Activated CD4-positive, alpha-beta memory T cell treated with anti-CD3 and anti-CD28 coated beads for 36 hours (primary cell): ENCODE results near the gene GCA. TPM values are rescaled to one million over a fixed set of nuclear protein-coding genes. Genes with fewer than 3 reads are reported as not detected.

ENCODE experiments used
- CTCF ChIA-PET: fragments of 350-600 bp; sonication (Branson Sonifier 250); formaldehyde crosslinking; loops from one replicate; lab custom pipeline; 2021; ENCODE audit warnings: antibody characterized with exemption, inconsistent platforms; lab: Charles Lee
- POLR2A ChIA-PET: fragments of 350-600 bp; sonication (Branson Sonifier 250); formaldehyde crosslinking; loops from one replicate; lab custom pipeline; 2021; ENCODE audit warnings: antibody characterized with exemption; lab: Charles Lee
- DNase-seq: peaks from one replicate; pipeline ENCODE4 v3.0.0-alpha.2; 2020
- H3K27ac Mint-ChIP-seq: one replicate; pipeline ENCODE4 v1.8.0; 2021; ENCODE audit warnings: mixed read lengths
- H3K27me3 Mint-ChIP-seq: one replicate; pipeline ENCODE4 v1.8.0; 2021; ENCODE audit warnings: mixed read lengths
- H3K36me3 Mint-ChIP-seq: one replicate; pipeline ENCODE4 v1.8.0; 2021; ENCODE audit warnings: mixed read lengths
- H3K4me1 Mint-ChIP-seq: one replicate; pipeline ENCODE4 v1.8.0; 2021; ENCODE audit warnings: low read depth, mixed read lengths
- H3K4me3 Mint-ChIP-seq: one replicate; pipeline ENCODE4 v1.8.0; 2021; ENCODE audit warnings: mild to moderate bottlenecking, mixed read lengths
- H3K9me3 Mint-ChIP-seq: one replicate; pipeline ENCODE4 v1.8.0; 2021; ENCODE audit warnings: mixed read lengths
- intact Hi-C: fragments of 100-400 bp; cut with micrococcal nuclease; formaldehyde crosslinking; loops from one replicate; pipeline ENCODE4 v1.15.1; 2023
- total RNA-seq, 2 experiments: library from RNA; stranded (reverse); gene quantifications; one replicate each; pipeline ENCODE4 v1.2.3, GENCODE V29; 2021

The GCA gene
- total RNA-seq, result 10 to 100 TPM; 30.5 to 32.1 TPM

- ChIA-PET POLR2A (interaction anchor here (1.9 kb wide), 1 partner anchor 25 kb away, joined by 12 read pairs; the partner anchor contains the start of gene IFIH1), CTCF (interaction anchor here (1.5 to 2.3 kb wide), 2 partner anchors 9 to 25 kb away, joined by 6 to 15 read pairs; partner anchors contain the start of gene IFIH1)
- H3K4me1 Mint-ChIP-seq, result peaks cover 10% of the 10 kb centered on the region
- DNase-seq, result peak; percentile 99
- H3K4me3 Mint-ChIP-seq, result peak within 1 kb of the TSS; percentile 80
- no peaks in the 10 kb centered on the region for H3K27me3 Mint-ChIP-seq
- intact Hi-C loops, result loop anchor here (1.0 kb wide), 1 partner anchor 26 kb away; the partner anchor contains the start of gene IFIH1
- H3K27ac Mint-ChIP-seq, result peak within 1 kb of the TSS; percentile 49
- H3K9me3 Mint-ChIP-seq, result no peaks in the 10 kb centered on the region
- H3K36me3 Mint-ChIP-seq, result no peaks in the 10 kb centered on the region
These were observed at the start of gene GCA for GRCh38 chr2:162343824-162344616. Gene GCA, plus strand, starts transcription at chr2:162344132. Its CDS starts 117 bp downstream, at chr2:162344249.

GRCh38 chr2:162295009-162295408 is 48.9 kb upstream of the GCA start:
- Mint-ChIP-seq H3K4me3 (no peak overlapping the region), H3K4me1 (no peaks in the 10 kb centered on the region), H3K27me3 (no peaks in the 10 kb centered on the region), H3K27ac (no peak overlapping the region), H3K9me3 (no peaks in the 10 kb centered on the region), H3K36me3 (peaks cover 4% of the 10 kb centered on the region)
- intact Hi-C loops, result loop anchor here (5.0 kb wide), 1 partner anchor 708 kb away; no protein-coding TSS in a partner anchor
- no peak for DNase-seq
- ChIA-PET POLR2A (no interaction called here), CTCF (interaction anchor here (0.9 to 14.7 kb wide), 4 partner anchors 9 to 142 kb away, joined by 3 to 321 read pairs (median 94); partner anchors contain the start of gene GCG)

DNA sequence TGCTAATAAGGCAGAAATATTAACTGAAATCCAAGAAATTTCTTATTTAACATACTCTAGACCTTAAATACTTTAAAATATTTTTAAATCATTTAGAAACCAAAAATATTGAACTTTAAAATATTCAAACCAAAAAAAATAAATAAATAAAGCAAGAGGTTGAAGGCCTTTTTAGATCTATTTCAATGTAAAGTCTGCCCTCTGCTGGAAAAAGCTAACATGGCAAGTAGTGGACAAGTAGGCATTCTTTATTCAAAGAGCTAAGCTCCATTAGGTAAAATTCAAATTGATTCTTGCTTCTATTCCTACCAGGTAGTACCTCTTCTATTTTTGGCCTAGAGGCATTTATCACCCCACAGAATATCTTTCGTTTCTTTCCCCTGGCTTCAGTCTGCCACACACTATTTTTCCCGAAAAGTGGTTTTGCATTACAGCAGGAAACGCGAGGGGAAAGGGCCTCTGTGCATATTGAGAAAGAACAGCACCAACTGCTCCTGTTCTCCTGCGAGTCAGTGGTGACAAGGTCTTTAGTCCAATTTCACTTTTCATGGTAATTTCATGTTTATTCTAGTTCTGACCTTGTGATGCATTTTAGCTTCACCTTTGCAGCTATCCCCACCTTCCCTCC is 45.9 kb upstream of the GCA start:
- Mint-ChIP-seq H3K36me3 (no peaks in the 10 kb centered on the region), H3K9me3 (no peaks in the 10 kb centered on the region), H3K27ac (no peak overlapping the region), H3K4me1 (no peaks in the 10 kb centered on the region), H3K27me3 (no peaks in the 10 kb centered on the region), H3K4me3 (no peak overlapping the region)
- intact Hi-C loops, result loop anchor here (1.0 to 5.0 kb wide), 2 partner anchors 77 to 711 kb away; no protein-coding TSS in a partner anchor
- CTCF ChIA-PET, result interaction anchor here (0.5 to 14.7 kb wide), 46 partner anchors 8 to 884 kb away, joined by 3 to 321 read pairs (median 6); partner anchors contain the start of genes FAP, GCG and IFIH1
- DNase-seq, result no peak
- POLR2A ChIA-PET, result no interaction called here

DNA sequence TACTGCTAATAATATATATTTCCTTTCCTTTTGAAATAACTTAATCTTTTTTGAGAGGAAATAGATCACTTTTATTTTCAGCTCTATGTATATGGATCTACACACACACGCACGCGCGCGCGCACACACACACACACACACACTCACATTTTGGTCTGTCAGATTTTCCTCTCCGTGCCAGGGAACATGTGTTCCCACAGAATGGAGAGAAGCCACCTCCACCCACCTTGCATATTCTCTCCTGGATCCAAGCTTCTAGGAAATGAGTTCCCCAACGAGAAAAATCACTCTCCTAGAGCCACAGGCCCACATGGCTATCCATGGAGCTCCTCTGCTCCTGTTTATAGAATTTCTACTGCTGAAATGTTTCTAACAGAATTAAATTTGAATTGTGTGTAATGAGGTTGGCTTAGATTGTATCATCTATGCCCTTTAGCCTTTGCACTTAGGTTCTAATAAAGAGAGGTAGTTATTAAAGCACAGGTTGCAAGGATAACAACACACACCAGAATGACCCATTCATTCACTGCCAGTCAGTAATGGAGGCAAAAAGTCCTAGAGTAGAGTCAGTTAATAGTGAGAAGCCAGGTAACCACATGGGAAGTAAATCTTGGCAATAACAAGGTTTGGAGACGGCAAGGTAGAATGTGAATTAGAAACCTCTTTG is 45.1 kb upstream of the GCA start:
- POLR2A ChIA-PET, result no interaction called here
- Mint-ChIP-seq H3K36me3 (no peaks in the 10 kb centered on the region), H3K4me3 (no peak overlapping the region)

DNA sequence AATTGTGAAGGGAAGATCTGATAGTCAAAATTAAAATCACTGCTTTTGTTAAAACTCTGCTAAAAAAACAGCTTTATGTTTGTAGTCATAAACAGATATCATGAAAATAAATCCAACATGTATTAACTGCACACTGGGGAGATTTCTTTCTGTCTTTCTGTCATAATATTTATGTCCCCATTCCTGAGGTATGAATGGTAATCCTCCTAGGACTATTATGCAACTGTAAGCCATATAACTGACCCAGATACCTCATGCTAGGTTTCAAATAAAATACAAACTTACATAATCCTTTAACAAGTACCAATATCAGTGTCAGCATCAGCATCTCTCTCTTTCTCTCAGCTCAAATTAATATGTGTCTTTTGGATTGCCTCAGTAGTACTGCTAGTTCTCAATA is 43.7 kb upstream of the GCA start:
- POLR2A ChIA-PET, result no interaction called here
- CTCF ChIA-PET, result interaction anchor here (0.6 to 14.7 kb wide), 12 partner anchors 9 to 714 kb away, joined by 3 to 321 read pairs (median 12); partner anchors contain the start of genes GCG and IFIH1
- Mint-ChIP-seq H3K4me1 (no peaks in the 10 kb centered on the region), H3K9me3 (no peaks in the 10 kb centered on the region), H3K27me3 (no peaks in the 10 kb centered on the region), H3K36me3 (no peaks in the 10 kb centered on the region), H3K4me3 (no peak overlapping the region), H3K27ac (no peak overlapping the region)
- intact Hi-C loops, result no loop called here
- no peak for DNase-seq

More for the DNA sequence above, 45.1 kb upstream of the GCA start:
- Mint-ChIP-seq H3K27me3 (no peaks in the 10 kb centered on the region), H3K27ac (no peak overlapping the region), H3K9me3 (no peaks in the 10 kb centered on the region), H3K4me1 (no peaks in the 10 kb centered on the region)
- CTCF ChIA-PET, result interaction anchor here (0.5 to 14.7 kb wide), 41 partner anchors 8 to 724 kb away, joined by 3 to 321 read pairs (median 6); partner anchors contain the start of genes GCG and IFIH1
- DNase-seq, result no peak
- intact Hi-C loops, result loop anchor here (1.0 to 5.0 kb wide), 2 partner anchors 78 to 712 kb away; no protein-coding TSS in a partner anchor

GRCh38 chr2:162301151-162301804 is 42.7 kb upstream of the GCA start:
- Mint-ChIP-seq H3K27ac (no peak overlapping the region), H3K4me3 (no peak overlapping the region), H3K36me3 (peaks cover 2% of the 10 kb centered on the region), H3K9me3 (no peaks in the 10 kb centered on the region), H3K27me3 (no peaks in the 10 kb centered on the region), H3K4me1 (no peaks in the 10 kb centered on the region)
- POLR2A ChIA-PET, result no interaction called here
- CTCF ChIA-PET, result interaction anchor here (0.6 to 14.7 kb wide), 17 partner anchors 9 to 381 kb away, joined by 3 to 321 read pairs (median 4); partner anchors contain the start of genes GCG and IFIH1
- DNase-seq, result peak; percentile 68
- intact Hi-C loops, result loop anchor here (1.0 kb wide), 2 partner anchors 17 to 148 kb away; partner anchors contain the start of gene IFIH1

DNA sequence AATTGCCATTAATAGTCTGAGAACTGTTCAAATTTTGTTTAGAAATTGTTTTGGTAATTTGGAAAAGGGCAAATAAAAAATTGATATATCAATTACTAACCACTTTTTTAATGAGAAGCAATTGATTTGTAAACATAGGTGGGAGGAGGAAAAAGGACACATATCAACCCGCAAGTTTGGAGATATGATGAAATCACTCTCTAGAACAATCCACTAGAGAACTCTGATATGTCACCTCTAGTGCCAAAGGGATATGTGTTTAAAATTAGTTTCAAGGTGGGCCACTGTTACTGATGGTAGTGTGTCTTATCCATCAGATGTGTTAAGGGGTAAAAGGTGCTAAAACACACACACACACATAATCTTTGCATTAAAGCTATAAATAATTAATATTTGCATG is 42.1 kb upstream of the GCA start:
- no peak overlapping the region for H3K4me3 Mint-ChIP-seq
- no peak for DNase-seq
- H3K27me3 Mint-ChIP-seq, result no peaks in the 10 kb centered on the region
- H3K9me3 Mint-ChIP-seq, result no peaks in the 10 kb centered on the region
- ChIA-PET CTCF (interaction anchor here (0.6 to 14.7 kb wide), 17 partner anchors 9 to 382 kb away, joined by 3 to 321 read pairs (median 4); partner anchors contain the start of genes GCG and IFIH1), POLR2A (no interaction called here)
- peaks cover 2% of the 10 kb centered on the region for H3K36me3 Mint-ChIP-seq
- no peaks in the 10 kb centered on the region for H3K4me1 Mint-ChIP-seq
- intact Hi-C loops, result loop anchor here (1.0 kb wide), 2 partner anchors 16 to 149 kb away; partner anchors contain the start of gene IFIH1
- H3K27ac Mint-ChIP-seq, result no peak overlapping the region

DNA sequence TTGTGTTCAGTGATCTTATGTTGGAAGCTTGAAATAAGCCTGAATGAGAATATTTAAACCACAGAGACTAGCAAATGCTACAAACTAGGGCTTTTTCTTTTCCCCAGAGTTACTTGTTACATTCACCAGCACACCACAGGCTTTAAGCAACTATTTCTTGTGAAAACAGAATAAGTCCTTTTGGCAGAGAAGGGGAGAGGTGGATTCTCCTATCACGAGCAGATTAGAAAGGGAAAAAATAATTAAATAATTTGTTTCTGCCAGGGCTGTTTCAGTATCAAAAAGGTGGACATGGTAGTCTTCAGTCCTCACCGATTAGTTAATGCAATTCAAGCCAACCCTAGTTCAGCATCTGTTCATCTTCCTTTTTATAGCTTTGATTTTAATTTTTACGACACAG is 38.0 kb upstream of the GCA start:
- Mint-ChIP-seq H3K27ac (no peak overlapping the region), H3K4me3 (no peak overlapping the region), H3K36me3 (peaks cover 18% of the 10 kb centered on the region), H3K27me3 (no peaks in the 10 kb centered on the region), H3K4me1 (peaks cover 20% of the 10 kb centered on the region), H3K9me3 (no peaks in the 10 kb centered on the region)
- POLR2A ChIA-PET, result no interaction called here
- intact Hi-C loops, result no loop called here
- no peak for DNase-seq
- CTCF ChIA-PET, result interaction anchor here (0.6 to 14.7 kb wide), 3 partner anchors 12 to 152 kb away, joined by 3 to 321 read pairs (median 18); partner anchors contain the start of gene IFIH1

DNA sequence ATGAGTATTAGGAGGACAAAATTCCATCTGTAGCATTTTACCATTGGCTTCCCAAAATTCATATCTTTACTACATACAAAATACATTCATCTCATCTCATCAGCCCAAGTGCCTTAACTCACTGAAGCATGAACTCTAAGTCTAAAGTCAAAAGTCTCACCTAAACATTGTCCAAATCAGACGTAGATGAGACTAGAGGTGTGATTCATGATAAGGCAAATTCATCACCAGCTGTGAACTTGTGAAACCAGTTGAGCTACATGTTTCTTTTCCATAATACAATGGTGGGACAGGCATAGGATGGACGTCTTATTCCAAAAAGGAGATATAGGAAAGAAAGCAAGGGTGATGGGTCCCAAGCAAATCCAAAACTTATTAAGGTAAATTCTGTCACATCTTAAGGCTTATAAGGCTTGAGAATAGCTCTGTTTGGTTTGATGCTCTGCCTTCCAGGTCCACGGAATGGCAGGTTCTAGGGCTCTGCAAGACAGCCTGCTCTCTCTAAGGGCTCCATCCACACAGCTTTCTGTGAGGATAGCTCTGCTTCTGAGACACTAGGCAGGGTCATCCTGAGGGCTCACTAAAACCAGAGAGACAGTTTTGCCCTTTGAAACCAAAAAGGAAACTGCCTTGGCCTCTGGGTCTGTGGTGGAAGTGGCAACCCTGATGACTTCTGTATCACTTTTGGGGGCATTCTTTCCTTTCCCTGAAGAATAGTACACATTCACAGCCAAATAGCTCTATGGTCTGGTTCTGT is 35.0 kb upstream of the GCA start:
- no peak for DNase-seq
- Mint-ChIP-seq H3K9me3 (no peaks in the 10 kb centered on the region), H3K27me3 (no peaks in the 10 kb centered on the region), H3K27ac (no peak overlapping the region), H3K4me1 (peaks cover 40% of the 10 kb centered on the region), H3K36me3 (peaks cover 20% of the 10 kb centered on the region), H3K4me3 (no peak overlapping the region)
- intact Hi-C loops, result no loop called here
- CTCF ChIA-PET, result interaction anchor here (1.4 to 1.7 kb wide), 2 partner anchors 9 to 11 kb away, joined by 5 to 7 read pairs; no protein-coding TSS in a partner anchor
- POLR2A ChIA-PET, result interaction anchor here (0.7 kb wide), 1 partner anchor 9 kb away, joined by 3 read pairs; no protein-coding TSS in a partner anchor

DNA sequence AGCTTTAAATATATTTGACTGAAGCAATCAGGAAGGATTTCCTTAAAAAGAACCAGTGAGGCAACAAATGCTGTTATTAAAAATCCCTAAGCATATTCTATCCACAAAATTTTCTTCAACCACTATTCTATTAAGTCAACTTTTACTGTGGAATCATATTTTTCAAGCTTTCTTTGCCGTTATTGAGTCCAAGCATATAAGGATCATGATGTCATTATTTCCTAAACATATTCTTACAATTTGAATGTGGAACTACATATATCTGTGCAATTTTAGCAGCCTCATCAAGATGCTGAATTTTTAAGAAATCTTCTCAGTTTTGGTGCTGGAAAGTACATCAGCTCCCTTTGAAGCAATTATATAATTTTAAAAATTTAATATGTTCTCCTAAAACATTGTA is 31.1 kb upstream of the GCA start:
- Mint-ChIP-seq H3K27me3 (no peaks in the 10 kb centered on the region), H3K27ac (no peak overlapping the region), H3K4me1 (peaks cover 67% of the 10 kb centered on the region), H3K4me3 (no peak overlapping the region), H3K36me3 (peaks cover 31% of the 10 kb centered on the region), H3K9me3 (no peaks in the 10 kb centered on the region)
- intact Hi-C loops, result loop anchor here (5.0 to 10.0 kb wide), 2 partner anchors 318 to 1916 kb away; no protein-coding TSS in a partner anchor
- POLR2A ChIA-PET, result no interaction called here
- no peak for DNase-seq
- CTCF ChIA-PET, result interaction anchor here (1.4 to 2.7 kb wide), 4 partner anchors 9 to 92 kb away, joined by 4 to 20 read pairs (median 10); no protein-coding TSS in a partner anchor
